Tibial nerve (tissue), 4 donors: ENCODE measurements around the gene FBXL12.

ENCODE experiments used
- EP300 ChIP-seq, 2 donors: sonication (generic); formaldehyde crosslinking; IDR thresholded peaks; one replicate each; pipeline ENCODE4 v1.6.1; 2017; ENCODE audit warnings: antibody characterized with exemption in 2 of 2, mild to moderate bottlenecking in 1 of 2
- POLR2A ChIP-seq, 2 donors: fragments of 450-650 bp; IDR thresholded peaks; one replicate each; pipeline ENCODE4 v1.6.1; 2017; ENCODE audit warnings: antibody characterized with exemption in 2 of 2, mild to moderate bottlenecking in 2 of 2, moderate library complexity in 2 of 2
- TF ChIP-seq, protein P1 (sequence below), 5 experiments: fragments of 200-600 bp in 3 of 5; fragments of 450-650 bp in 2 of 5; sonication (generic) in 3 of 5; IDR thresholded peaks; one replicate each; pipeline ENCODE4 v1.5.1; 2016 to 2019; ENCODE audit warnings: antibody characterized with exemption in 5 of 5, mild to moderate bottlenecking in 3 of 5, moderate library complexity in 2 of 5

DNA sequence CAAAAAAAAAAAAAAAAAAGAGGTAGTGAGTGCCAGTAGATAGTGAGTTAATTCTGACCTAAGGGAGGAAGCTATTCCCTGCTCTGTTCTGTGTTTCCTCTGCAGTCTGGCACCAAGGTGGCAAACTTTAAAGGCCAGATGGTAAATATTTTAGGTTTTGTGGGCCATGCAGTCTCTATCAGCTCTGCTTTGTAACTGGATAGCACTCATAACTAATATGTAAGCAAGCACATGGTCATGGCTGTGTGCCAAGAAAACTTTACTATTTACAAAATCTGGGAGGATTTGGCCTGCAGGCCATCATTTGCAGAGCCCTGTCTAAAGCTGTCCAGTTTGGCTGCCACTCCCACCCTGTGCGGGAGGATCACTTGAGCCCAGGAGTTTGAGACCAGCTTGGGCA, 20.5 kb upstream of the FBXL12 start:
- TF ChIP-seq, protein P1, sequence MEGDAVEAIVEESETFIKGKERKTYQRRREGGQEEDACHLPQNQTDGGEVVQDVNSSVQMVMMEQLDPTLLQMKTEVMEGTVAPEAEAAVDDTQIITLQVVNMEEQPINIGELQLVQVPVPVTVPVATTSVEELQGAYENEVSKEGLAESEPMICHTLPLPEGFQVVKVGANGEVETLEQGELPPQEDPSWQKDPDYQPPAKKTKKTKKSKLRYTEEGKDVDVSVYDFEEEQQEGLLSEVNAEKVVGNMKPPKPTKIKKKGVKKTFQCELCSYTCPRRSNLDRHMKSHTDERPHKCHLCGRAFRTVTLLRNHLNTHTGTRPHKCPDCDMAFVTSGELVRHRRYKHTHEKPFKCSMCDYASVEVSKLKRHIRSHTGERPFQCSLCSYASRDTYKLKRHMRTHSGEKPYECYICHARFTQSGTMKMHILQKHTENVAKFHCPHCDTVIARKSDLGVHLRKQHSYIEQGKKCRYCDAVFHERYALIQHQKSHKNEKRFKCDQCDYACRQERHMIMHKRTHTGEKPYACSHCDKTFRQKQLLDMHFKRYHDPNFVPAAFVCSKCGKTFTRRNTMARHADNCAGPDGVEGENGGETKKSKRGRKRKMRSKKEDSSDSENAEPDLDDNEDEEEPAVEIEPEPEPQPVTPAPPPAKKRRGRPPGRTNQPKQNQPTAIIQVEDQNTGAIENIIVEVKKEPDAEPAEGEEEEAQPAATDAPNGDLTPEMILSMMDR (IDR thresholded peaks at IDR 0.05), result no peak
- TF ChIP-seq POLR2A (IDR thresholded peaks at IDR 0.05) (no peak), EP300 (IDR thresholded peaks at IDR 0.05) (no peak)
